ENCODE results near the gene CADM1. TPM values are rescaled to one million over a fixed set of nuclear protein-coding genes. Genes with fewer than 3 reads are reported as not detected.

Gene CADM1
- total RNA-seq, 1 experiment from 2014 or later, result 1.1 TPM

GRCh38 chr11:115197031-115197430, 307.2 kb downstream of the CADM1 start:
- BruUV-seq (replicated peaks), result no TSS peak
- Histone ChIP-seq H3K4me1 (ENCODE audit: insufficient read depth, low read length) (no peaks in the 10 kb centered on the region), H4K20me1 (ENCODE audit: low read length) (no peaks in the 10 kb centered on the region), H3K9me2 (replicated peaks; ENCODE audit: low read length) (no peaks in the 10 kb centered on the region), H3K36me3 (ENCODE audit: low read depth, low read length) (no peaks in the 10 kb centered on the region), H3K27ac (ENCODE audit: low read length) (no peak overlapping the region), H3K79me2 (ENCODE audit: low read length) (no peaks in the 10 kb centered on the region), H3K27me3 (ENCODE audit: low read length) (no peaks in the 10 kb centered on the region), H3K4me3 (ENCODE audit: low read length) (no peak overlapping the region), H3K4me2 (ENCODE audit: low read length) (no peak overlapping the region), H3F3A (ENCODE audit: low read length, unreplicated experiment) (no peaks in the 10 kb centered on the region), H3K9me3 (ENCODE audit: low read length) (peaks cover 18% of the 10 kb centered on the region), H2AFZ (ENCODE audit: low read length) (no peak overlapping the region), H3K9ac (ENCODE audit: low read length) (no peak overlapping the region)
- ChIA-PET CTCF (no interaction called here), POLR2A (ENCODE audit: unreplicated experiment) (no interaction called here)
- ATAC-seq (no peak), DNase-seq (no peak)
- intact Hi-C loops (cut with micrococcal nuclease), result no loop called here
- TF ChIP-seq EZH2 (IDR thresholded peaks at IDR 0.05; ENCODE audit: low read length, unreplicated experiment), result no peak
- TF ChIP-seq, protein P1, sequence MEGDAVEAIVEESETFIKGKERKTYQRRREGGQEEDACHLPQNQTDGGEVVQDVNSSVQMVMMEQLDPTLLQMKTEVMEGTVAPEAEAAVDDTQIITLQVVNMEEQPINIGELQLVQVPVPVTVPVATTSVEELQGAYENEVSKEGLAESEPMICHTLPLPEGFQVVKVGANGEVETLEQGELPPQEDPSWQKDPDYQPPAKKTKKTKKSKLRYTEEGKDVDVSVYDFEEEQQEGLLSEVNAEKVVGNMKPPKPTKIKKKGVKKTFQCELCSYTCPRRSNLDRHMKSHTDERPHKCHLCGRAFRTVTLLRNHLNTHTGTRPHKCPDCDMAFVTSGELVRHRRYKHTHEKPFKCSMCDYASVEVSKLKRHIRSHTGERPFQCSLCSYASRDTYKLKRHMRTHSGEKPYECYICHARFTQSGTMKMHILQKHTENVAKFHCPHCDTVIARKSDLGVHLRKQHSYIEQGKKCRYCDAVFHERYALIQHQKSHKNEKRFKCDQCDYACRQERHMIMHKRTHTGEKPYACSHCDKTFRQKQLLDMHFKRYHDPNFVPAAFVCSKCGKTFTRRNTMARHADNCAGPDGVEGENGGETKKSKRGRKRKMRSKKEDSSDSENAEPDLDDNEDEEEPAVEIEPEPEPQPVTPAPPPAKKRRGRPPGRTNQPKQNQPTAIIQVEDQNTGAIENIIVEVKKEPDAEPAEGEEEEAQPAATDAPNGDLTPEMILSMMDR (conservative IDR thresholded peaks at IDR 0.05; ENCODE audit: low read depth, low read length), result no peak
- no peak for TF ChIP-seq EZH2phosphoT487 (IDR thresholded peaks at IDR 0.05; ENCODE audit: borderline replicate concordance, low read length)

- Histone ChIP-seq H3K79me2 (ENCODE audit: low read length) (no peaks in the 10 kb centered on the region), H3K4me2 (ENCODE audit: low read length) (no peak overlapping the region), H3F3A (ENCODE audit: low read length, unreplicated experiment) (no peaks in the 10 kb centered on the region), H3K36me3 (ENCODE audit: low read depth, low read length) (no peaks in the 10 kb centered on the region), H3K9me2 (replicated peaks; ENCODE audit: low read length) (no peaks in the 10 kb centered on the region), H3K27ac (ENCODE audit: low read length) (no peak overlapping the region), H2AFZ (ENCODE audit: low read length) (no peak overlapping the region), H3K27me3 (ENCODE audit: low read length) (no peaks in the 10 kb centered on the region), H3K4me1 (ENCODE audit: insufficient read depth, low read length) (no peaks in the 10 kb centered on the region), H3K4me3 (ENCODE audit: low read length) (no peak overlapping the region), H4K20me1 (ENCODE audit: low read length) (no peaks in the 10 kb centered on the region), H3K9ac (ENCODE audit: low read length) (no peak overlapping the region), H3K9me3 (ENCODE audit: low read length) (peaks cover 13% of the 10 kb centered on the region)
- intact Hi-C loops (cut with micrococcal nuclease), result no loop called here
- TF ChIP-seq EZH2 (IDR thresholded peaks at IDR 0.05; ENCODE audit: low read length, unreplicated experiment), result no peak
- TF ChIP-seq EZH2phosphoT487 (IDR thresholded peaks at IDR 0.05; ENCODE audit: borderline replicate concordance, low read length), result no peak
- TF ChIP-seq, protein P1 (conservative IDR thresholded peaks at IDR 0.05; ENCODE audit: low read depth, low read length), result no peak
- ChIA-PET POLR2A (ENCODE audit: unreplicated experiment) (no interaction called here), CTCF (no interaction called here)
- DNase-seq (no peak), ATAC-seq (no peak)
- no TSS peak for BruUV-seq (replicated peaks)
Observed at GRCh38 chr11:115194802-115195110, 309.5 kb downstream of the CADM1 start.

DNA sequence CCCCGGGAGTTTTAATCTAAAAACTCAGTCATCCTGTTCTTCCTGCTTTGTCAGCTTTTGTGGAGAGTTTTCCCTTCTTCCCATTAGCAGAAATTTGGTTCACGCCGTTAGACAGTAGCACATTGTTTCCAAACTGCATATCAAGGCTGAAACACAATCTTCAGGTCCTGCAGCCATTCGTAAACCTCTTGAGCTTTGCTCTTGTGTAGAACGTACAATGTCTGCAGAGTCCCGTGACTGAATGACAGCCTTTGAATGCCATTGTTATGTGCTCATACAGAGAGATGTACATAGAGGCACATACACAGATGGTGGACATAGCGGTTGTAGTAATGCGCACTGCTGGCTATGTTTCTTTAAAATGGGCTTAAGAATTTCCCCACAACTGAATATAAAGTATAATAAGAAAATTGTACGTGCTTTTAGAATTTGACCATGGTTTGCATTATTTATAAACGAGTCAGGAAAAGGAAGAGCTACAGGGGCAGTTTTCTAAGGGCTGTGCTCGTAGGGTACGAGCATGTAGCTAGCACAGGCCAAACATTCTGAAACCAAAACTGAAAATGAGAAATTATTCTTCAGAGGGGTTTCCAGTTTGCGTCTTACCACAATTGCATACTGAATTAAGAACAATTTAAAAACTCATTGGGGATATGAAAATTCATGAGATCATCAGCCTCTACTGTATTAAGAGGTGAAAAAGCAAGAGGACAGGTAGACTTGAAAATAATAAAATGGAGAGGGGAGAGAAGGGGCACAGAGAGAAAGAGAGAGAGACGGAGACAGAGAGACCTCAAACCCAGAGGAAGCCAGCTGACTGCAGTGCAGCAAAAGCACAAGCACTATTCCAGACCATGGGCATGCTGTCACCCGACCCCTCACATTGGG, 310.1 kb downstream of the CADM1 start:
- H3K4me3 ChIP-seq (ENCODE audit: low read length), result no peak overlapping the region
- DNase-seq (no peak), ATAC-seq (no peak)
- H3K36me3 ChIP-seq (ENCODE audit: low read depth, low read length), result no peaks in the 10 kb centered on the region
- ChIA-PET CTCF (no interaction called here), POLR2A (ENCODE audit: unreplicated experiment) (no interaction called here)
- H4K20me1 ChIP-seq (ENCODE audit: low read length), result no peaks in the 10 kb centered on the region
- H3K27ac ChIP-seq (ENCODE audit: low read length), result no peak overlapping the region
- no peak overlapping the region for H3K4me2 ChIP-seq (ENCODE audit: low read length)
- no peaks in the 10 kb centered on the region for H3K27me3 ChIP-seq (ENCODE audit: low read length)
- peaks cover 9% of the 10 kb centered on the region for H3K9me3 ChIP-seq (ENCODE audit: low read length)
- H3K9me2 ChIP-seq (replicated peaks; ENCODE audit: low read length), result no peaks in the 10 kb centered on the region
- intact Hi-C loops (cut with micrococcal nuclease), result no loop called here
- no peaks in the 10 kb centered on the region for H3K4me1 ChIP-seq (ENCODE audit: insufficient read depth, low read length)
- TF ChIP-seq EZH2phosphoT487 (IDR thresholded peaks at IDR 0.05; ENCODE audit: borderline replicate concordance, low read length) (no peak), EZH2 (IDR thresholded peaks at IDR 0.05; ENCODE audit: low read length, unreplicated experiment) (no peak)
- TF ChIP-seq, protein P1 (conservative IDR thresholded peaks at IDR 0.05; ENCODE audit: low read depth, low read length), result no peak
- H3F3A ChIP-seq (ENCODE audit: low read length, unreplicated experiment), result no peaks in the 10 kb centered on the region
- BruUV-seq (replicated peaks), result no TSS peak
- H3K9ac ChIP-seq (ENCODE audit: low read length), result no peak overlapping the region
- H3K79me2 ChIP-seq (ENCODE audit: low read length), result no peaks in the 10 kb centered on the region
- H2AFZ ChIP-seq (ENCODE audit: low read length), result no peak overlapping the region
